BLaER1 (cell line): ENCODE measurements around the gene CWC27.

Source experiments
- H3K27ac ChIP-seq: shearing (Covaris generic); formaldehyde crosslinking; 2 replicates; pipeline ENCODE4 v1.8.1; 2022
- H3K27me3 ChIP-seq: shearing (Covaris generic); formaldehyde crosslinking; 2 replicates; pipeline ENCODE4 v1.8.1; 2022
- H3K36me3 ChIP-seq: shearing (Covaris generic); formaldehyde crosslinking; 2 replicates; pipeline ENCODE4 v1.8.1; 2022
- H3K4me1 ChIP-seq: shearing (Covaris generic); formaldehyde crosslinking; 2 replicates; pipeline ENCODE4 v1.8.1; 2022
- H3K4me2 ChIP-seq: shearing (Covaris generic); formaldehyde crosslinking; 2 replicates; pipeline ENCODE4 v1.8.1; 2022
- H3K4me3 ChIP-seq: shearing (Covaris generic); formaldehyde crosslinking; 2 replicates; pipeline ENCODE4 v1.8.1; 2022
- H3K9ac ChIP-seq: shearing (Covaris generic); formaldehyde crosslinking; 2 replicates; pipeline ENCODE4 v1.8.1; 2022
- H3K9me3 ChIP-seq: shearing (Covaris generic); formaldehyde crosslinking; 2 replicates; pipeline ENCODE4 v1.8.1; 2022
- H4K20me1 ChIP-seq: shearing (Covaris generic); formaldehyde crosslinking; 2 replicates; pipeline ENCODE4 v1.8.1; 2022
- Cebpa-rat ChIP-seq: shearing (Covaris generic); IDR thresholded peaks from 2 replicates; pipeline ENCODE4 v1.8.1; 2022

CWC27 gene

DNA sequence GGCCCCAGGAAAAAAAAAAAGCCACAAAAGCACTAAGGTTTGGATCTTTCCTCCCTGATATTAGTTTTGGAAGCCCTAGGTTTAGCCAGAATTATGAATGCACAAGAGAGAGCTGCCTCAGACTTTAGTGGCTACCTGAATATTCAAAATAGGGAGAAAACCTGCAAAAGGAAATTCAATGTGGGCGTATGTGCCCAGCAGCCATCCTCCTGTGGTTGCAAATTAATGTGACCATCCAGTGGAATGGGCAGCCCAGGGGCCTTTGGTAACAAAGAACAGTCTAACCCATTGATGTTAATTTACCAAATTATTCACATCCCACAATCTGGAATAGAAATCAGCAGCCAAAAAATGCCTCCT, 298.4 kb downstream of the CWC27 start:
- H3K4me3 ChIP-seq, result no peak overlapping the region
- no peak overlapping the region for H3K27ac ChIP-seq
- H3K9me3 ChIP-seq, result no peaks in the 10 kb centered on the region
- TF ChIP-seq Cebpa-rat, result no peak
- no peaks in the 10 kb centered on the region for H4K20me1 ChIP-seq
- H3K4me2 ChIP-seq, result no peak overlapping the region
- peaks cover 18% of the 10 kb centered on the region for H3K4me1 ChIP-seq
- no peaks in the 10 kb centered on the region for H3K27me3 ChIP-seq
- no peak overlapping the region for H3K9ac ChIP-seq
- no peaks in the 10 kb centered on the region for H3K36me3 ChIP-seq
